ENCODE data around the gene NF2. TPM values are rescaled to one million over a fixed set of nuclear protein-coding genes. Genes with fewer than 3 reads are reported as not detected.
"Not testable (repeated sequence)": the region's sequence is repeated elsewhere in the genome, so short reads cannot be mapped to it uniquely, and the experiment has no call there.

Gene NF2
- total RNA-seq, 1 experiment from 2014 or later, result 132 TPM

DNA sequence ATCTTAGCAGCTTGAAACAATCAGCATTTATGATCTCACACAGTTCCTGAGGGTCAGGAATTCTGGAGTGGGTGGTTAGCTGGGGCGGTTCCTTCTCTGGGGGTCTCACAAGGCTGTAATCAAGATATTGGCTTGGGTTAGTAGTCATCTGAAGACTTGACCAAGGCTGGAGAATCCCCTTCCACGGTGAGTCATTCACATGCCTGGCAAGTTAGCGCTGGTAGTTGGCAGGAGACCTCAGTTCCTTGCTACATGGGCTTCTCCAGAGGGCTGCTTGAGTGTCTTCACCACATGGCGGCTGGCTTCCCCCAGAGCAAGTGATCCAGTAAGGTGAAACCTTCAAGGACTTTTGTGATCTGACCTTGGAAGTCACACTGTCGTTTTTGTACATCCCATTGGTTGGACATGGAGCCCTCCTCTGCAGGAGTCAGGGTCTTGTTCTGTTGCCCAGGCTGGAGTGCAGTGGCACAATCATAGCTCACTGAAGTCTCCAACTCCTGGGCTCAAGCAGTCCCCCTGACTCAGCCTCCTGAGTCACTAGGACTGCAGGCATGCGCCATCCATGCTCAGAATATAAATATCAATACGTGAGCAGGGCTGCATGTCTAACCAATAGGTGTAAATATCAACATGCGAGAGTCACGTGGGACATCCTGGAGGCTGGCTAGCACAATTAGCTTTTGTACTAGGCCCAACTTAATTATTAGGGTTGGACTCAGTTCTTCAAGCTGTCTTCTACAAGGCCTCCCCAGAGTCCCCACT lies 15.3 kb upstream of the NF2 start:
- Mint-ChIP-seq H3K27me3 (ENCODE audit: unreplicated experiment) (no peaks in the 10 kb centered on the region), H3K27ac (ENCODE audit: unreplicated experiment) (no peak overlapping the region), H3K4me3 (ENCODE audit: low read depth, unreplicated experiment) (no peak overlapping the region), H3K4me1 (ENCODE audit: low read depth, unreplicated experiment) (no peaks in the 10 kb centered on the region), H3K9me3 (ENCODE audit: low read depth, unreplicated experiment) (no peaks in the 10 kb centered on the region), H3K36me3 (ENCODE audit: insufficient read depth, unreplicated experiment) (no peaks in the 10 kb centered on the region)
- no TSS peak for BruUV-seq (replicated peaks)
- intact Hi-C loops (cut with micrococcal nuclease; ENCODE audit: unreplicated experiment), result no loop called here
- CTCF ChIA-PET, result no interaction called here
- TF ChIP-seq, protein P1, sequence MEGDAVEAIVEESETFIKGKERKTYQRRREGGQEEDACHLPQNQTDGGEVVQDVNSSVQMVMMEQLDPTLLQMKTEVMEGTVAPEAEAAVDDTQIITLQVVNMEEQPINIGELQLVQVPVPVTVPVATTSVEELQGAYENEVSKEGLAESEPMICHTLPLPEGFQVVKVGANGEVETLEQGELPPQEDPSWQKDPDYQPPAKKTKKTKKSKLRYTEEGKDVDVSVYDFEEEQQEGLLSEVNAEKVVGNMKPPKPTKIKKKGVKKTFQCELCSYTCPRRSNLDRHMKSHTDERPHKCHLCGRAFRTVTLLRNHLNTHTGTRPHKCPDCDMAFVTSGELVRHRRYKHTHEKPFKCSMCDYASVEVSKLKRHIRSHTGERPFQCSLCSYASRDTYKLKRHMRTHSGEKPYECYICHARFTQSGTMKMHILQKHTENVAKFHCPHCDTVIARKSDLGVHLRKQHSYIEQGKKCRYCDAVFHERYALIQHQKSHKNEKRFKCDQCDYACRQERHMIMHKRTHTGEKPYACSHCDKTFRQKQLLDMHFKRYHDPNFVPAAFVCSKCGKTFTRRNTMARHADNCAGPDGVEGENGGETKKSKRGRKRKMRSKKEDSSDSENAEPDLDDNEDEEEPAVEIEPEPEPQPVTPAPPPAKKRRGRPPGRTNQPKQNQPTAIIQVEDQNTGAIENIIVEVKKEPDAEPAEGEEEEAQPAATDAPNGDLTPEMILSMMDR (IDR thresholded peaks at IDR 0.05; ENCODE audit: unreplicated experiment), result no peak
- peak; percentile 48 for DNase-seq

DNA sequence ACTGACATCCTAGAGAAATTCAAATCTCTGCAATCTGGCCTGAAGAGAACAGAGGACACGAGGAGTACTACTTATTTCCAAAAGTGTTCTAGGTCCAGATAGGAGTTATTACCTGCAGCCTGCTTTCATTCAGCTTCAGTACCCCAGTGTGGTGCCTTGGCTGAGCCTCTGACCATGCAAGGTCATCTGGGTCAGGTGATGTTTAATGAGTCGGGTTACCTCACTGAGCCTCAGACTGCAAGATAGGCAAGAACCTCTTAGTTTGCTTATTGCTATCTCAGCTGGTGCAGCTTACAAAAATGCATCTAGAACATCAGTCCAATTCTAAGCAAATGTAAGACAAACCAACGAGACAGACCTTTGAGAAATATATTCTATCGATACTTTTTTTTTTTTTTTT lies 9.5 kb upstream of the NF2 start:
- H3K4me1 Mint-ChIP-seq (ENCODE audit: low read depth, unreplicated experiment), result no peaks in the 10 kb centered on the region
- H3K4me3 Mint-ChIP-seq (ENCODE audit: low read depth, unreplicated experiment), result no peak overlapping the region
- TF ChIP-seq, protein P1 (IDR thresholded peaks at IDR 0.05; ENCODE audit: unreplicated experiment), result no peak
- no peak for DNase-seq
- H3K27me3 Mint-ChIP-seq (ENCODE audit: unreplicated experiment), result no peaks in the 10 kb centered on the region
- H3K9me3 Mint-ChIP-seq (ENCODE audit: low read depth, unreplicated experiment), result no peaks in the 10 kb centered on the region
- H3K36me3 Mint-ChIP-seq (ENCODE audit: insufficient read depth, unreplicated experiment), result no peaks in the 10 kb centered on the region
- no TSS peak for BruUV-seq (replicated peaks)
- intact Hi-C loops (cut with micrococcal nuclease; ENCODE audit: unreplicated experiment), result no loop called here
- CTCF ChIA-PET, result interaction anchor here (0.7 to 1.0 kb wide), 2 partner anchors 32 to 42 kb away, joined by 3 read pairs; no protein-coding TSS in a partner anchor
- H3K27ac Mint-ChIP-seq (ENCODE audit: unreplicated experiment), result no peak overlapping the region

DNA sequence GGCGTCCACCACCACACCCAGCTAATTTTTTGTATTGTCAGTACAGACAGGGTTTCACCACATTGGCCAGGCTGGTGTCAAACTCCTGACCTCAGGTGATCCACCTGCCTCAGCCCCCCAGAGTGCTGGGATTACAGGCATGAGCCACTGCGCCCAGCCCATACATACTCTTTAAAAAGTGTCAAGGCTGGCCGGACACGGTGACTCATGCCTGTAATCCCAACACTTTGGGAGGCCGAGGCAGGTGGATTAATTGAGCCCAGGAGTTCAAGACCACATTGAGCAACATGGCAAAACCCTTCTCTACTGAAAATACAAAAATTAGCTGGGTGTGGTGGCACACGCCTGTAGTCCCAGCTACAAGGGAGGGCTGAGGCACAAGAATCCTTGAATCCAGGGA lies 9.0 kb upstream of the NF2 start:
- H3K36me3 Mint-ChIP-seq (ENCODE audit: insufficient read depth, unreplicated experiment); H3K4me1 Mint-ChIP-seq (ENCODE audit: low read depth, unreplicated experiment); H3K9me3 Mint-ChIP-seq (ENCODE audit: low read depth, unreplicated experiment); BruUV-seq (replicated peaks); H3K4me3 Mint-ChIP-seq (ENCODE audit: low read depth, unreplicated experiment); intact Hi-C loops (cut with micrococcal nuclease; ENCODE audit: unreplicated experiment); DNase-seq; H3K27ac Mint-ChIP-seq (ENCODE audit: unreplicated experiment); H3K27me3 Mint-ChIP-seq (ENCODE audit: unreplicated experiment): not testable (repeated sequence)
- CTCF ChIA-PET, result interaction anchor here (1.0 kb wide), 1 partner anchor 41 kb away, joined by 3 read pairs; no protein-coding TSS in a partner anchor

GRCh38 chr22:29596408-29596807 lies 7.0 kb upstream of the NF2 start:
- H3K27me3 Mint-ChIP-seq (ENCODE audit: unreplicated experiment), result no peaks in the 10 kb centered on the region
- no peak overlapping the region for H3K27ac Mint-ChIP-seq (ENCODE audit: unreplicated experiment)
- no peak for DNase-seq
- no peak overlapping the region for H3K4me3 Mint-ChIP-seq (ENCODE audit: low read depth, unreplicated experiment)
- BruUV-seq (replicated peaks), result no TSS peak
- CTCF ChIA-PET, result no interaction called here
- intact Hi-C loops (cut with micrococcal nuclease; ENCODE audit: unreplicated experiment), result no loop called here
- H3K9me3 Mint-ChIP-seq (ENCODE audit: low read depth, unreplicated experiment), result no peaks in the 10 kb centered on the region
- TF ChIP-seq, protein P1 (IDR thresholded peaks at IDR 0.05; ENCODE audit: unreplicated experiment), result no peak
- peaks cover 4% of the 10 kb centered on the region for H3K4me1 Mint-ChIP-seq (ENCODE audit: low read depth, unreplicated experiment)
- no peaks in the 10 kb centered on the region for H3K36me3 Mint-ChIP-seq (ENCODE audit: insufficient read depth, unreplicated experiment)

DNA sequence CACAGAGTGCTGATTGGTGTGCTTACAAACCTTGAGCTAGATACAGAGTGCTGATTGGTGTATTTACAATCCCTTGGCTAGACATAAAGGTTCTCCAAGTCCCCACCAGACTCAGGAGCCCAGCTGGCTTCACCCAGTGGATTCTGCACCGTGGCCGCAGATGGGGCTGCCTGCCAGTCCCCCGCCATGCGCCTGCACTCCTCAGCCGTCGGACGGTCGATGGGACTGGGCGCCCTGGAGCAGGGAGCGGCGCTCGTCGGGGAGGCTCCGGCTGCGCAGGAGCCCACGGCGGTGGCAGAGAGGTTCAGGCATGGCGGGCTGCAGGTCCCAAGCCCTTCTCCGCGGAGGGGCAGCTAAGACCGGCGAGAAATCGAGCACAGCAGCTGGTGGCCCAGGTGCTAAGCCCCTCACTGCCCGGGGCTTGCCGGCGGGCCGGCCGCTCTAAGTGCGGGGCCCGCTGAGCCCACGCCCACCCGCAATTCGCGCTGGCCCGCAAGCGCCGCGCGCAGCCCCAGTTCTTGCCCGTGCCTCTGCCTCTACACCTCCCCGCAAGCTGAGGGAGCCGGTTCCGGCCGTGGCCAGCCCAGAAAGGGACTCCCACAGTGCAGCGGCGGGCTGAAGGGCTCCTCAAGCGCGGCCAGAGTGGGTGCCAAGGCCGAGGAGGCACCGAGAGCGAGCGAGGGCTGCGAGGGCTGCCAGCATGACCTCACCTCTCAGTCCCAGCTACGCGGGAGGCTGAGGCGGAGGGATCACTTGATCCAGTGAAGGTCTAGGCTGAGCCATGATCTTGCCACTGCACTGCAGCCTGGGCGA lies 5.4 kb upstream of the NF2 start:
- H3K4me3 Mint-ChIP-seq (ENCODE audit: low read depth, unreplicated experiment); H3K27ac Mint-ChIP-seq (ENCODE audit: unreplicated experiment); DNase-seq; BruUV-seq (replicated peaks); H3K9me3 Mint-ChIP-seq (ENCODE audit: low read depth, unreplicated experiment); H3K27me3 Mint-ChIP-seq (ENCODE audit: unreplicated experiment); intact Hi-C loops (cut with micrococcal nuclease; ENCODE audit: unreplicated experiment); H3K36me3 Mint-ChIP-seq (ENCODE audit: insufficient read depth, unreplicated experiment); H3K4me1 Mint-ChIP-seq (ENCODE audit: low read depth, unreplicated experiment): not testable (repeated sequence)
- CTCF ChIA-PET, result interaction anchor here (0.6 kb wide), 1 partner anchor 9 kb away, joined by 6 read pairs; no protein-coding TSS in a partner anchor

Data from Calu3 (cell line).